Cardiac muscle cell (in vitro differentiated cells and primary cell): Measurements from ENCODE around the gene PSTPIP1. TPM values are rescaled to one million over a fixed set of nuclear protein-coding genes. Genes with fewer than 3 reads are reported as not detected.

Experiments used
- DNase-seq, 2 donors: peaks; one replicate each; pipeline versions ENCODE4 v3.0.0 to v3.0.0-alpha.2; 2010 to 2017; ENCODE audit warnings: low read depth in 1 of 2, low spot score in 1 of 2
- H3K27ac ChIP-seq: fragments of 200-600 bp; sonication (generic); 2 replicates; pipeline ENCODE4 v1.5.1; 2016
- H3K27me3 ChIP-seq: fragments of 200-600 bp; sonication (generic); 2 replicates; pipeline ENCODE4 v1.6.0; 2016; ENCODE audit warnings: control low read depth
- H3K36me3 ChIP-seq: fragments of 200-600 bp; sonication (generic); 2 replicates; pipeline ENCODE4 v1.5.1; 2016; ENCODE audit warnings: control low read depth
- H3K4me1 ChIP-seq: fragments of 200-600 bp; sonication (generic); 2 replicates; pipeline ENCODE4 v1.8.1; 2017; ENCODE audit warnings: low read depth, mild to moderate bottlenecking, mixed run types
- H3K4me3 ChIP-seq: fragments of 200-600 bp; sonication (generic); 2 replicates; pipeline ENCODE4 v1.5.1; 2016; ENCODE audit warnings: mild to moderate bottlenecking
- H3K9me3 ChIP-seq: fragments of 200-600 bp; sonication (generic); 2 replicates; pipeline ENCODE4 v1.5.1; 2017; ENCODE audit warnings: low read depth, mild to moderate bottlenecking, control low read depth
- CTCF ChIP-seq: IDR thresholded peaks from 2 replicates; pipeline ENCODE4 v1.5.1; 2012; ENCODE audit warnings: low read depth, mild to moderate bottlenecking, low read length
- polyA plus RNA-seq: library from polyadenylated mRNA; unstranded; fragments of >200 nt; fragmentation: Nextera tagmentation; extraction: Ambion mirVana; gene quantifications from 2 replicates; pipeline ENCODE4 v1.2.1, GENCODE V29; 2016
- total RNA-seq: library from RNA; depleted of rRNA; stranded (reverse); fragments of >200 nt; gene quantifications from 2 replicates; pipeline ENCODE4 v1.2.3, GENCODE V29; 2016

Gene PSTPIP1
- total and polyA plus RNA-seq, 2 experiments from 2014 or later: 0.26 to 0.63 TPM

- H3K27me3 ChIP-seq: no peaks in the 10 kb centered on the region
- H3K4me1 ChIP-seq: no peaks in the 10 kb centered on the region
- H3K9me3 ChIP-seq: no peaks in the 10 kb centered on the region
- H3K4me3 ChIP-seq: no peak overlapping the region
- H3K36me3 ChIP-seq: no peaks in the 10 kb centered on the region
- no peak overlapping the region for H3K27ac ChIP-seq
- DNase-seq: no peak
- TF ChIP-seq CTCF: no peak
Observed at GRCh38 chr15:76979996-76980520, 14.9 kb upstream of the PSTPIP1 start.

- Histone ChIP-seq H3K27me3 (no peaks in the 10 kb centered on the region), H3K9me3 (no peaks in the 10 kb centered on the region), H3K4me3 (no peak overlapping the region), H3K4me1 (no peaks in the 10 kb centered on the region), H3K27ac (no peak overlapping the region), H3K36me3 (no peaks in the 10 kb centered on the region)
- no peak for TF ChIP-seq CTCF
- DNase-seq: no peak
Observed at GRCh38 chr15:76982356-76982755, 12.6 kb upstream of the PSTPIP1 start.

- Histone ChIP-seq H3K27ac (no peak overlapping the region), H3K9me3 (no peaks in the 10 kb centered on the region), H3K4me1 (no peaks in the 10 kb centered on the region), H3K36me3 (no peaks in the 10 kb centered on the region), H3K27me3 (no peaks in the 10 kb centered on the region), H3K4me3 (no peak overlapping the region)
- no peak for DNase-seq
- no peak for TF ChIP-seq CTCF
Observed at GRCh38 chr15:76982756-76983155, 12.2 kb upstream of the PSTPIP1 start.

- Histone ChIP-seq H3K27ac (no peak overlapping the region), H3K4me1 (no peaks in the 10 kb centered on the region)
- no peak for TF ChIP-seq CTCF
Observed at GRCh38 chr15:76983590-76984375, 11.1 kb upstream of the PSTPIP1 start.

GRCh38 chr15:76986743-76987142 lies 8.2 kb upstream of the PSTPIP1 start:
- no peaks in the 10 kb centered on the region for H3K9me3 ChIP-seq
- H3K36me3 ChIP-seq: no peaks in the 10 kb centered on the region
- no peak for TF ChIP-seq CTCF
- DNase-seq: no peak
- no peaks in the 10 kb centered on the region for H3K27me3 ChIP-seq
- H3K4me1 ChIP-seq: no peaks in the 10 kb centered on the region
- H3K4me3 ChIP-seq: no peak overlapping the region
- H3K27ac ChIP-seq: no peak overlapping the region

More at GRCh38 chr15:76983590-76984375, 11.1 kb upstream of the PSTPIP1 start:
- Histone ChIP-seq H3K4me3 (no peak overlapping the region), H3K9me3 (no peaks in the 10 kb centered on the region), H3K36me3 (no peaks in the 10 kb centered on the region), H3K27me3 (no peaks in the 10 kb centered on the region)
- peak in 1 of 2 donors; percentile 21 for DNase-seq
